Left lobe of liver (tissue), 2 donors: ENCODE results near the gene HCRTR1. TPM values are rescaled to one million over a fixed set of nuclear protein-coding genes. Genes with fewer than 3 reads are reported as not detected.
A peak's percentile ranks its signal among the peaks of the same experiment; 100 is the strongest.

ENCODE experiments used
- ATAC-seq: fragments of 200-7000 bp; cut with Tn5 transposase; one replicate; pipeline ENCODE4 v1.9.1; 2020; ENCODE audit warnings: mild to moderate bottlenecking, moderate library complexity
- DNase-seq: peaks from one replicate; pipeline ENCODE4 v3.0.0-alpha.2; 2020; ENCODE audit warnings: low spot score
- total RNA-seq: library from RNA; stranded (reverse); gene quantifications from one replicate; pipeline ENCODE4 v1.2.1, GENCODE V29; 2021
- donor health status: DM: no; HTN: no; CAD: no; lungs with moderate emphysema.
- donor health status: DM: no; HTN: yes; CAD: no.

Gene HCRTR1
- total RNA-seq, 1 donor from 2014 or later: not detected

- ATAC-seq: peak; percentile 29
- DNase-seq: peak; percentile 26
These were observed 21.4 kb upstream of the HCRTR1 start for GRCh38 chr1:31595836-31596736.

GRCh38 chr1:31596737-31597097 lies 20.8 kb upstream of the HCRTR1 start:
- no peak for ATAC-seq
- no peak for DNase-seq

- no peak for ATAC-seq
- DNase-seq: no peak
These were observed 18.5 kb upstream of the HCRTR1 start for GRCh38 chr1:31598980-31599379.

GRCh38 chr1:31600641-31601040 lies 16.8 kb upstream of the HCRTR1 start:
- no peak for ATAC-seq
- DNase-seq: no peak

- DNase-seq (no peak), ATAC-seq (no peak)
These were observed 15.4 kb upstream of the HCRTR1 start for GRCh38 chr1:31602081-31602480.

GRCh38 chr1:31605908-31606427 lies 11.5 kb upstream of the HCRTR1 start:
- DNase-seq (no peak), ATAC-seq (no peak)

- ATAC-seq: no peak
- DNase-seq: peak; percentile 26
These were observed 10.1 kb upstream of the HCRTR1 start for GRCh38 chr1:31607360-31607759.

GRCh38 chr1:31609514-31610118 lies 7.9 kb upstream of the HCRTR1 start:
- ATAC-seq: no peak

GRCh38 chr1:31614414-31615005 lies 3.0 kb upstream of the HCRTR1 start:
- ATAC-seq (no peak), DNase-seq (peak; percentile 33)

More at GRCh38 chr1:31609514-31610118, 7.9 kb upstream of the HCRTR1 start:
- DNase-seq: no peak

GRCh38 chr1:31615414-31615813 lies 2.1 kb upstream of the HCRTR1 start:
- ATAC-seq (no peak), DNase-seq (peak; percentile 12)

GRCh38 chr1:31615939-31616338 lies 1.6 kb upstream of the HCRTR1 start:
- ATAC-seq (no peak), DNase-seq (peak; percentile 11)

GRCh38 chr1:31617916-31618746 lies 642 bp downstream of the HCRTR1 start:
- peak; percentile 64 for ATAC-seq
- peak; percentile 41 for DNase-seq

GRCh38 chr1:31618916-31619846 lies 1.7 kb downstream of the HCRTR1 start:
- no peak for DNase-seq
- ATAC-seq: no peak

GRCh38 chr1:31620631-31621497 lies 3.4 kb downstream of the HCRTR1 start:
- ATAC-seq (no peak), DNase-seq (no peak)

- no peak for ATAC-seq
- no peak for DNase-seq
These were observed 4.0 kb downstream of the HCRTR1 start for GRCh38 chr1:31621498-31621820.

- DNase-seq: no peak
These were observed 4.6 kb downstream of the HCRTR1 start for GRCh38 chr1:31621847-31622730.

GRCh38 chr1:31623365-31623764 lies 5.9 kb downstream of the HCRTR1 start:
- DNase-seq (no peak), ATAC-seq (no peak)

More at GRCh38 chr1:31621847-31622730, 4.6 kb downstream of the HCRTR1 start:
- no peak for ATAC-seq

GRCh38 chr1:31624309-31624708 lies 6.8 kb downstream of the HCRTR1 start:
- DNase-seq (no peak), ATAC-seq (no peak)
